Endothelial cell of umbilical vein (primary cell): ENCODE data around the gene C4A. TPM values are rescaled to one million over a fixed set of nuclear protein-coding genes. Genes with fewer than 3 reads are reported as not detected.
"Not testable (repeated sequence)": the region's sequence is repeated elsewhere in the genome, so short reads cannot be mapped to it uniquely, and the experiment has no call there.

ENCODE experiments used
- BruUV-seq: library from RNA; stranded (reverse); fragments of 400-500 nt; replicated peaks from 2 replicates; lab custom pipeline; 2021; lab: Mats Ljungman, UMichigan
- CTCF ChIA-PET: fragments of 300-600, 350-600 bp; sonication (Branson Sonifier 250); formaldehyde crosslinking; loops from one replicate; lab custom pipeline; 2021; ENCODE audit warnings: antibody characterized with exemption, inconsistent platforms; lab: Charles Lee
- POLR2A ChIA-PET: fragments of 300-600, 350-600 bp; sonication (Branson Sonifier 250); formaldehyde crosslinking; loops from one replicate; lab custom pipeline; 2021; ENCODE audit warnings: antibody characterized with exemption, inconsistent platforms; lab: Charles Lee
- DNase-seq: peaks from one replicate; pipeline ENCODE4 v3.0.0-alpha.2; 2011; ENCODE audit warnings: low read depth, low spot score
- FAIRE-seq: peaks from 2 replicates; lab custom pipeline; 2011; peaks lifted over from hg19 to GRCh38; lab: Jason Lieb, UNC
- H2AFZ ChIP-seq: 2 replicates; pipeline ENCODE4 v1.6.0; 2012; ENCODE audit warnings: low read depth, low read length, control low read depth, inconsistent platforms
- H3K27ac ChIP-seq: 2 replicates; pipeline ENCODE4 v1.5.1; 2011; ENCODE audit warnings: low read depth, mild to moderate bottlenecking, control low read depth, low read length, moderate library complexity; ENCODE audit not compliant: insufficient read depth
- H3K27me3 ChIP-seq, 2 experiments: 2 replicates each; pipeline versions ENCODE4 v1.6.0 to v1.6.1; 2011; ENCODE audit warnings: low read length in 2 of 2, mixed read lengths in 1 of 2; ENCODE audit not compliant: control insufficient read depth in 2 of 2, insufficient read depth in 2 of 2
- H3K36me3 ChIP-seq, 2 experiments: 2 replicates in 1 of 2; 3 replicates in 1 of 2; pipeline ENCODE4 v1.5.1; 2011; ENCODE audit warnings: low read length in 2 of 2, mild to moderate bottlenecking in 1 of 2, moderate library complexity in 1 of 2; ENCODE audit not compliant: control insufficient read depth in 2 of 2, insufficient read depth in 2 of 2; ENCODE audit errors: extremely low read depth in 1 of 2
- H3K4me1 ChIP-seq: 3 replicates; pipeline ENCODE4 v1.5.1; 2011; ENCODE audit warnings: mild to moderate bottlenecking, low read length; ENCODE audit not compliant: control insufficient read depth, insufficient read depth; ENCODE audit errors: extremely low read depth
- H3K4me2 ChIP-seq: 2 replicates; pipeline ENCODE4 v1.6.1; 2011; ENCODE audit warnings: low read length, control low read depth, mixed read lengths; ENCODE audit not compliant: insufficient read depth
- H3K4me3 ChIP-seq, 3 experiments: fragments of 200-600 bp in 1 of 3; sonication (generic), shearing (Covaris generic) in 1 of 3; replicated peaks in 1 of 3; 2 replicates each; pipeline ENCODE4 v1.5.1; 2011 to 2016; ENCODE audit warnings: control low read depth in 3 of 3, low read length in 3 of 3, mild to moderate bottlenecking in 2 of 3, inconsistent platforms in 1 of 3, low read depth in 1 of 3, moderate library complexity in 1 of 3; ENCODE audit not compliant: insufficient read depth in 1 of 3
- H3K79me2 ChIP-seq: 2 replicates; pipeline ENCODE4 v1.6.0; 2012; ENCODE audit warnings: low read length, inconsistent platforms; ENCODE audit not compliant: control insufficient read depth, insufficient read depth
- H3K9ac ChIP-seq: replicated peaks from 2 replicates; pipeline ENCODE3; 2011; ENCODE audit warnings: low read length, control low read depth; ENCODE audit not compliant: insufficient read depth; ENCODE audit errors: extremely low read depth
- H3K9me1 ChIP-seq: replicated peaks from 3 replicates; pipeline ENCODE4 v1.6.0; 2011; ENCODE audit warnings: mild to moderate bottlenecking, low read length; ENCODE audit not compliant: control insufficient read depth, insufficient read depth; ENCODE audit errors: extremely low read depth
- H3K9me3 ChIP-seq: replicated peaks from 2 replicates; pipeline ENCODE4 v1.5.1; 2012; ENCODE audit warnings: low read length, inconsistent platforms; ENCODE audit not compliant: control insufficient read depth, insufficient read depth
- H4K20me1 ChIP-seq: replicated peaks from 2 replicates; pipeline ENCODE3; 2011; ENCODE audit warnings: mild to moderate bottlenecking, low read length; ENCODE audit not compliant: control insufficient read depth, insufficient read depth; ENCODE audit errors: extremely low read depth
- CTCF ChIP-seq, 2 donors: IDR thresholded peaks; 1 replicate in 1 of 2; 2 replicates in 1 of 2; pipeline ENCODE4 v1.5.1; 2011; ENCODE audit warnings: low read length in 2 of 2, mild to moderate bottlenecking in 2 of 2, moderate library complexity in 2 of 2, control low read depth in 1 of 2, inconsistent platforms in 1 of 2, low read depth in 1 of 2; ENCODE audit not compliant: insufficient read depth in 1 of 2; ENCODE audit errors: extremely low read depth in 1 of 2
- EZH2 ChIP-seq: IDR thresholded peaks from 2 replicates; pipeline ENCODE4 v1.6.1; 2012; ENCODE audit warnings: borderline replicate concordance, low read depth, mild to moderate bottlenecking, moderate library complexity, low read length, inconsistent platforms; ENCODE audit not compliant: severe bottlenecking
- FOS ChIP-seq: IDR thresholded peaks from 2 replicates; pipeline ENCODE4 v1.6.1; 2011; ENCODE audit warnings: mild to moderate bottlenecking, low read length, moderate library complexity, borderline replicate concordance; ENCODE audit not compliant: insufficient read depth
- MYC ChIP-seq: IDR thresholded peaks from one replicate; pipeline ENCODE4 v1.6.1; 2011; ENCODE audit warnings: mild to moderate bottlenecking, low read depth, low read length
- POLR2A ChIP-seq: IDR thresholded peaks from 2 replicates; pipeline ENCODE4 v1.6.1; 2012; ENCODE audit warnings: low read depth, mild to moderate bottlenecking, control low read depth, low read length
- POLR2AphosphoS5 ChIP-seq: IDR thresholded peaks from 2 replicates; pipeline ENCODE4 v1.6.1; 2012; ENCODE audit warnings: low read depth, mild to moderate bottlenecking, control low read depth, low read length, moderate library complexity; ENCODE audit not compliant: insufficient read depth
- dilution Hi-C: fragments of 300-500 bp; cut with MboI; formaldehyde crosslinking; loops from one replicate; pipeline ENCODE4 v1.15.0; 2019; ENCODE audit warnings: low sequenced_read_pairs; ENCODE audit not compliant: extremely low pct_ligation_motif_present
- intact Hi-C: fragments of 100-400 bp; cut with micrococcal nuclease; formaldehyde crosslinking; loops from one replicate; pipeline ENCODE4 v1.10.0; 2022
- polyA plus RNA-seq, 4 experiments: library from polyadenylated mRNA; depleted of rRNA in 3 of 4; stranded (reverse) in 3 of 4; unstranded in 1 of 4; fragments of >200 nt; gene quantifications; 2 replicates each; pipeline versions ENCODE4 v1.2.1 to v1.2.3, GENCODE V29; 2011 to 2012; ENCODE audit warnings: missing spikeins in 1 of 4
- total RNA-seq: library from RNA; stranded (reverse); gene quantifications from 2 replicates; pipeline ENCODE4 v1.2.3, GENCODE V29; 2021
- TF ChIP-seq, protein P1 (sequence below): IDR thresholded peaks from 2 replicates; pipeline ENCODE4 v1.6.1; 2011; ENCODE audit not compliant: insufficient read depth, insufficient read length

C4A gene
- total and polyA plus RNA-seq, 2 donors (not counting 3 experiments of a cell fraction or from before 2014, with no cell fraction given) = 5.2 to 5.7 TPM

DNA sequence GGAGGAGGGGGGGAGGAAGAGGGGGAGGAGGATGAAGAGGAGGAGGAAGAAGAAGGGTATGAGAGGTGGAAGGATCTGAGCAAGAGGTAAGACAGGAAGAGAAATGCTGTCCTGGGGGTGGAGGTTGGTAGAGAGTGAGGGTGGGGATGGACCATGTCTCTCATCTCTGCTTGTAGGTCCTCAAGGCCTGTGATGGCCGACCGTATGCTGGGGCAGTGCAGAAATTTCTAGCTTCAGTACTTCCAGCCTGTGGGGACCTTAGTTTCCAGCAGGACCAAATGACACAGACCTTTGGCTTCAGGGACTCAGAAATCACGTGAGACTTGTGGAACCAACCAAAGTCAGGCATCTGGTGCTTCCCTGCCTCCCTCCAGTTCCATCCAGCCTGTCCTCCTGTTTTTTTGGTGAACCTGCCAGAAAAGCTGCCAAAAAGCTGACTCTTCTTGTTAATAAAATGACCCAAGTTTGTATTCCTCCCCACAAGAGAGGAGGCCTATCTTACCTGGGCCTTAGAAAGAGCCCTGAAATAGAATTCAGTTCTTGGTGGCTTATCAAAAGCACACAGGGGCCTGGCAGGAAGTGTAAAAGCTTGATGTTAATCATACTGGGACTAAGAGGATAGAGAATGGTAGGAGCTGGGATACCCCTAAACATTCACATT lies 2.5 kb upstream of the C4A start:
- intact Hi-C loops = no loop called here
- Histone ChIP-seq H3K9ac (no peak overlapping the region), H3K9me3 (no peaks in the 10 kb centered on the region), H3K4me2 (no peak overlapping the region), H3K27me3 (no peaks in the 10 kb centered on the region), H3K4me3 (no peak overlapping the region), H3K9me1 (no peaks in the 10 kb centered on the region), H3K79me2 (no peaks in the 10 kb centered on the region), H2AFZ (no peak overlapping the region), H3K4me1 (no peaks in the 10 kb centered on the region), H3K36me3 (peaks cover 0 to 10% of the 10 kb centered on the region in 2 experiments), H3K27ac (no peak overlapping the region), H4K20me1 (no peaks in the 10 kb centered on the region)
- TF ChIP-seq POLR2A = no peak
- no peak for TF ChIP-seq POLR2AphosphoS5
- TF ChIP-seq CTCF (IDR thresholded peaks at IDR 0.05; ENCODE audit: extremely low read depth in 1 of 2, insufficient read depth in 1 of 2, low read depth in 1 of 2, low read length in 2 of 2) = no peak
- no peak for TF ChIP-seq EZH2
- TF ChIP-seq, protein P1, sequence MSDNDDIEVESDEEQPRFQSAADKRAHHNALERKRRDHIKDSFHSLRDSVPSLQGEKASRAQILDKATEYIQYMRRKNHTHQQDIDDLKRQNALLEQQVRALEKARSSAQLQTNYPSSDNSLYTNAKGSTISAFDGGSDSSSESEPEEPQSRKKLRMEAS = no peak
- TF ChIP-seq FOS = no peak
- TF ChIP-seq MYC = no peak
- no TSS peak for BruUV-seq
- DNase-seq = no peak
- POLR2A ChIA-PET = no interaction called here
- no peak for FAIRE-seq
- dilution Hi-C loops = no loop called here
- CTCF ChIA-PET = interaction anchor here (2.4 kb wide), 1 partner anchor 27 kb away, joined by 9 read pairs; no protein-coding TSS in a partner anchor

- peaks cover 0 to 10% of the 10 kb centered on the region in 2 experiments for H3K36me3 ChIP-seq
- FAIRE-seq, intact Hi-C loops, H3K9me1 ChIP-seq, H4K20me1 ChIP-seq, BruUV-seq, H3K4me1 ChIP-seq, H2AFZ ChIP-seq, H3K79me2 ChIP-seq, H3K9me3 ChIP-seq, H3K27me3 ChIP-seq, H3K27ac ChIP-seq, dilution Hi-C loops, H3K9ac ChIP-seq, H3K4me3 ChIP-seq, H3K4me2 ChIP-seq, POLR2A ChIA-PET, DNase-seq: not testable (repeated sequence)
- CTCF ChIA-PET = interaction anchor here (2.4 kb wide), 1 partner anchor 28 kb away, joined by 9 read pairs; no protein-coding TSS in a partner anchor
These were observed 1.5 kb upstream of the C4A start for GRCh38 chr6:31980195-31980876.

DNA sequence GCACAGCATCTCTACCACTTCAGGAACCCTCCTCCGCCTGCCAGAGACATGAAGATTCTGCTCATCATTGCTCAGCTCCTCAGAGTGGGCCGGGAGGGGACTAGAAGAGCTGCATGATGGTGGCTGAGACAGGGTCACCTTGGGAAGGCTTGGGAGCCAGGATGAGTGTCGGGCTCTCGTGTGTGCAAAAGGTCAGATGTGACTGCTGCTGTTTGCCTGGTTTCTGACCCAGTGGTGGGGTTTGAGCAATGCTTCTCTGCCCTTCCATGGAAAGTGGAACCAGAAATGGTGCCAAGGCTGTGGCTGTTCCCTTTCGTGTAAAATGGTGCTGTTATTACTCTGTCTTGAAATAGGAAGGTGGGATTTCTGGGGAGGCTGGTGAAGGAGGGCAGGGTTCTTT lies 859 bp upstream of the C4A start:
- H4K20me1 ChIP-seq, dilution Hi-C loops, H3K9me1 ChIP-seq, DNase-seq, H3K27ac ChIP-seq, H3K9me3 ChIP-seq, H3K4me1 ChIP-seq, BruUV-seq, H3K9ac ChIP-seq, H3K4me3 ChIP-seq, intact Hi-C loops, H3K79me2 ChIP-seq, H2AFZ ChIP-seq, H3K27me3 ChIP-seq, H3K4me2 ChIP-seq, POLR2A ChIA-PET: not testable (repeated sequence)
- FAIRE-seq = peak; percentile 47
- CTCF ChIA-PET = interaction anchor here (2.4 kb wide), 1 partner anchor 29 kb away, joined by 9 read pairs; no protein-coding TSS in a partner anchor
- H3K36me3 ChIP-seq = peaks cover 0 to 10% of the 10 kb centered on the region in 2 experiments
